Activated naive CD8-positive, alpha-beta T cell treated with anti-CD3 and anti-CD28 coated beads, Interleukin-2, amount 10 ng/mL, durations not matched to agents 7 days and 5 days (primary cell): ENCODE data around the gene TRIM61. TPM values are rescaled to one million over a fixed set of nuclear protein-coding genes. Genes with fewer than 3 reads are reported as not detected.
"Not testable (repeated sequence)": the region's sequence is repeated elsewhere in the genome, so short reads cannot be mapped to it uniquely, and the experiment has no call there.

ENCODE experiments used
- ATAC-seq: fragments of 150-1000 bp; cut with Tn5 transposase; one replicate; pipeline ENCODE4 v1.10.0; 2021; ENCODE audit warnings: low read depth, moderate library complexity
- POLR2A ChIA-PET: fragments of 350-600 bp; sonication (Branson Sonifier 250); formaldehyde crosslinking; loops from one replicate; lab custom pipeline; 2021; ENCODE audit warnings: antibody characterized with exemption; lab: Charles Lee
- DNase-seq: peaks from one replicate; pipeline ENCODE4 v3.0.0; 2021
- H3K27ac Mint-ChIP-seq: one replicate; pipeline ENCODE4 v1.8.0; 2022; ENCODE audit warnings: mild to moderate bottlenecking, mixed read lengths
- H3K27me3 Mint-ChIP-seq: one replicate; pipeline ENCODE4 v1.8.0; 2022; ENCODE audit warnings: mild to moderate bottlenecking, moderate library complexity, mixed read lengths
- H3K36me3 Mint-ChIP-seq: one replicate; pipeline ENCODE4 v1.8.0; 2021; ENCODE audit warnings: mild to moderate bottlenecking, mixed read lengths
- H3K4me1 Mint-ChIP-seq: one replicate; pipeline ENCODE4 v1.8.0; 2021; ENCODE audit warnings: mixed read lengths
- H3K4me3 Mint-ChIP-seq: one replicate; pipeline ENCODE4 v1.8.0; 2022; ENCODE audit warnings: mild to moderate bottlenecking, moderate library complexity, mixed read lengths
- H3K9me3 Mint-ChIP-seq: one replicate; pipeline ENCODE4 v1.8.0; 2021; ENCODE audit warnings: mixed read lengths
- total RNA-seq, 2 experiments: library from RNA; stranded (reverse); gene quantifications; one replicate each; pipeline ENCODE4 v1.2.3, GENCODE V29; 2021

TRIM61 gene
- total RNA-seq, 2 experiments from 2014 or later: 2.9 to 3.1 TPM

DNA sequence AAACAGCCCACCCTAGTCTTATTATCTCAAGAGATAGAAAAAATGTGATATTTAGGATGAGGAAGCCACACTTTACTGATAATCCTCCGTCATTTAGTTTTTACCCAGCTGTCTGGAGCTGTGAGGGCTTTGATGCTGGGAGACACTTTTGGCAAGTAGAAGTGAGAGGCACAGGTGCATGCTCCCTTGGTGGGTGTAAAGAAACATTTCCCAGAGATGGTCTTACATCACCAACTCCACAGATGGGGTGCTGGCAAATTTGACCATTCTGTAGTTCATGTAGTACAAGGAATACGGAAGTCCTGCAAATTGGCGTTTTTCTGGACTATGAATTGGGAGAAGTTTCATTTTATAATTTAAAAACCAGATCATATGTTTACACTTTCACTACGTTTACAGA is 28.5 kb downstream of the TRIM61 start:
- peaks cover 13% of the 10 kb centered on the region for H3K27me3 Mint-ChIP-seq
- H3K4me1 Mint-ChIP-seq: no peaks in the 10 kb centered on the region
- no peak overlapping the region for H3K4me3 Mint-ChIP-seq
- H3K27ac Mint-ChIP-seq: no peak overlapping the region
- DNase-seq (no peak), ATAC-seq (no peak)
- H3K36me3 Mint-ChIP-seq: no peaks in the 10 kb centered on the region
- no peaks in the 10 kb centered on the region for H3K9me3 Mint-ChIP-seq
- POLR2A ChIA-PET: no interaction called here

DNA sequence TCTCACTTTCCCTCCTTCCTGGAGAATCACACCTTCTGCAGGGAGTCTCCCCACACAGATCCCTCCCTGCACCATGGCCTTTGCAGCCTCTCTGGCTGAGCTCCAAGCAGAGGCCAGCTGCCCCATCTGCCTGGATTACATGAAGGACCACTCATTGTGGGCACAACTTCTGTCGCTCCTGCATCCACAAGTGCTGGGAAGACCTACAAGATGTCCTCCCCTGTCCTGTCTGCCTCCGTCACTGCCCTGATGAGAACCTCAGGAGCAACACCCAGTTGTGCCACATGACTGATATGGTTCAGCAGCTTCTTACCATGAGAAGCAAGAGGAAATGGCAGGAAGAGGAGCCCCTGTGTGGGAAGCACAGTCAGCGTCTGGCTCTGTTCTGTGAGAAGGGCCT is 29.5 kb downstream of the TRIM61 start:
- H3K27me3 Mint-ChIP-seq: peaks cover 13% of the 10 kb centered on the region
- H3K36me3 Mint-ChIP-seq, H3K4me1 Mint-ChIP-seq, POLR2A ChIA-PET, H3K27ac Mint-ChIP-seq, ATAC-seq, H3K4me3 Mint-ChIP-seq, DNase-seq, H3K9me3 Mint-ChIP-seq: not testable (repeated sequence)

DNA sequence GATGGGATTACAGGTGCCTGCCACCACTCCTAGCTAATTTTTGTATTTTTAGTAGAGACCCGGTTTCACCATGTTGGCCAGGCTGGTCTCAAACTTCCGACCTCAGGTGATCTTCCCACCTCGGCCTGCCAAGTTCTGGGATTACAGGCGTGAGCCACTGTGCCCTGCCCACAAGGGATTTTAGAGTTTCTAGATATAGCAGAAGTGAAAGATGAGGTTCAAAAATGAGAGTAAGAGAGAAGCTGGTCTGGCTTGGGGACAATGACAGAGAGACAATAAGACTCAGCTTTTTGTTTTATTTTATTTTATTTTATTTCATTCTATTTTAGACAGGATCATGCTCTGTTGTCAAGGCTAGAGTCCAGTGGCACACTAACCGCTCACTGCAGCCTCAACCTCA is 30.6 kb downstream of the TRIM61 start:
- POLR2A ChIA-PET: no interaction called here
- no peak overlapping the region for H3K4me3 Mint-ChIP-seq
- no peaks in the 10 kb centered on the region for H3K9me3 Mint-ChIP-seq
- DNase-seq (no peak), ATAC-seq (no peak)
- no peak overlapping the region for H3K27ac Mint-ChIP-seq
- no peaks in the 10 kb centered on the region for H3K4me1 Mint-ChIP-seq
- no peaks in the 10 kb centered on the region for H3K36me3 Mint-ChIP-seq
- peaks cover 13% of the 10 kb centered on the region for H3K27me3 Mint-ChIP-seq

DNA sequence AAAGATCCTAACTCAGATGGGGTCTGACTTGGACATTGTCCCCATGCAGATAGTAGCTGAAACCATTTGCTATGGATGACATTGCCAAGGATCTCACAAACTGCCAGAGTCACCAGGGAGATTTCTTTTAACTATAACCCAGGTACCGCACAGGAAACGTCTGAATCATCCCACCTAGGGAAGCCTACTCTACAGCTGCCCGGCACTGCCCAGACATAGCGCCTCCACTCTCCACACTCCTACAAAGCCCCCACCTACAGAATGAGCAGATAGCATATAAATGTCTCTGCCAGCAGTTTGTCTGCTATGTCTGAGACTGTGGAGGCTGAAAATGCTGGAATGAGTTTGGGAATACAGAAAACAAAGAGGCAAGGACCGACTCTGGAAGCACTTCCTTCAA is 32.3 kb downstream of the TRIM61 start:
- ATAC-seq (no peak), DNase-seq (no peak)
- Mint-ChIP-seq H3K27me3 (peaks cover 11% of the 10 kb centered on the region), H3K27ac (no peak overlapping the region), H3K9me3 (no peaks in the 10 kb centered on the region), H3K4me1 (no peaks in the 10 kb centered on the region), H3K4me3 (no peak overlapping the region), H3K36me3 (no peaks in the 10 kb centered on the region)
- POLR2A ChIA-PET: no interaction called here

DNA sequence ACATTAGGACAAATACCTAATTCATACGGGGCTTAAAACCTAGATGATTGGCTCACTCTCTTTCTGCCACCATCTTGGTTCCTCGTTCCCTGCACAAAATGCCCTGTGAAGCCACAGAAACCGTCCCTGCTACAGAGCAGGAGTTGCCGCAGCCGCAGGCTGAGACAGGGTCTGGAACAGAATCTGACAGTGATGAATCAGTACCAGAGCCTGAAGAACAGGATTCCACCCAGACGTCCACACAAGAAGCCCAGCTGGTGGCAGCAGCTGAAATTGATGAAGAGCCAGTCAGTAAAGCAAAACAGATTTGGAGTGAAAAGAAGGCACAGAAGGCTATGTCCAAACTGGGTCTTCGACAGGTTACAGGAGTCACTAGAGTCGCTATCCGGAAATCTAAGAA is 34.3 kb downstream of the TRIM61 start:
- Mint-ChIP-seq H3K9me3 (no peaks in the 10 kb centered on the region), H3K36me3 (no peaks in the 10 kb centered on the region)

DNA sequence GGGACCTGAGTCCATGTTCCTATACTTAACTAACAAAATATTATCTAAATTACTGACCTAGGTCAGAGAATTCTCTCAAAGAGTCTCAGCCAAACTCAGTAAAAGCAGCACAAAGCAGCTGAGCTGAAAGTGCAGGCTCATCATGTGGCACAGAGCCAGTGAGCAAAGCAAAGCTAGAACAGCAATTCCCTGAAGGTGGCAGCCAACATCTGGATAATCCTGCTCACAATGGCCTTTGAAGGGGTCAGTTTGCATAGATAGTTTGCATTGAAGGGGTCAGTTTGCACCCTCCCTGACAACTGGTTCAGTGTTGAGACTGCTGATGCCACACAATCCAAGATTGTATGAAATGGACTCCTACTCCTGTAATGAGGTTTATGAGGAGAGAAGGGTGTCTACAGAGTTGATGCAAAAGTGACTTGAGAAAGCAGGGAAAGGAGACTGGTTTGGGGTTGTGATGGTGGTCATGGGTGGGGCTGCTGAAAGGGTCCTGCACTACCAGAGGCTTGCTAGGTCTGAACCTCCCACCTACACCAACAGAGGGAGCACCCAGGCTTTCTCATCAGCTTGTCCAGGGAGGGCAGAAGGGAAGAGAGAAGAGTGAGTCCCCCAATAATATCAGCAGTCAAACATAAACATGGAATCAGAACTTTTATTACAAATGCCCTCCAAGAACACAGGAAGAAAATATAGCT is 39.7 kb downstream of the TRIM61 start:
- Mint-ChIP-seq H3K4me1 (no peaks in the 10 kb centered on the region), H3K36me3 (no peaks in the 10 kb centered on the region), H3K9me3 (no peaks in the 10 kb centered on the region), H3K27me3 (peaks cover 8% of the 10 kb centered on the region), H3K4me3 (no peak overlapping the region), H3K27ac (no peak overlapping the region)
- DNase-seq (no peak), ATAC-seq (no peak)
- POLR2A ChIA-PET: no interaction called here

More for the DNA sequence above, 34.3 kb downstream of the TRIM61 start:
- Mint-ChIP-seq H3K27ac (no peak overlapping the region), H3K27me3 (peaks cover 16% of the 10 kb centered on the region), H3K4me1 (no peaks in the 10 kb centered on the region), H3K4me3 (no peak overlapping the region)
- DNase-seq: no peak
- ATAC-seq: no peak
- POLR2A ChIA-PET: no interaction called here

DNA sequence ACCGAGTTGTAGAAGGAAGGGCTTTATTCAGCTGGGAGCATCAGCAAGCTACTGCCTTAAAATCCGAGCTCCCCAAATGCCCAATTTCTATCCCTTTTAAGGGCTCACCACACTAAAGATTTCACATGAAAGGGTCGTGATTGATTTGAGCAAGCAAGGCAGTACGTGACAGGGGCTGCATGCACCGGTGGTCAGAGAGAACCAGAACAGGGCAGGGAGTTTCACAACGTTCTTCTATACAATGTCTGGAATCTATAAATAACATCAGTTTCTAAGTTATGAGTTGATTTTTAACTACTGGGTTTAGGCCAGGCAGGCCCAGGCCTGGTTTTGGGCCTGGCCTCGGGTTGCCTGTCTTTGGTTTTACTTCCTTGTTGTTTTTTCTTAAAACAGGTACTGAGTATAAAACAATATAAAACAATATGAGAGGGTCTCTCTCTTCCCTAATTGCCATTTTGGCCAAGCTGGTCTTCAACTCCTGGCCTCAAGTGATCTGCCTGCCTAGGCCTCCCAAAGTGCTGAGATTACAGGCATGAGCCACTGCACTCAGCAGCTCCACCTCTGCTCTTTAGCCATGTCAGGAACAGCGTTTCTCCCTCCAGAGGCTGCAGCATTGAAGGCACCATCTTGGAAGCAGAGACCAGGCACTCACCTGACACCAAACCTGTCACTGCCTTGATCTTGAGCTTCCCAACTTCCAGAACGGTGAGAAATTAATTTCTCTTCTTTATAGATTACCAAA is 41.4 kb downstream of the TRIM61 start:
- POLR2A ChIA-PET, ATAC-seq, H3K27me3 Mint-ChIP-seq, H3K9me3 Mint-ChIP-seq, H3K4me3 Mint-ChIP-seq, H3K4me1 Mint-ChIP-seq, H3K27ac Mint-ChIP-seq, DNase-seq, H3K36me3 Mint-ChIP-seq: not testable (repeated sequence)

DNA sequence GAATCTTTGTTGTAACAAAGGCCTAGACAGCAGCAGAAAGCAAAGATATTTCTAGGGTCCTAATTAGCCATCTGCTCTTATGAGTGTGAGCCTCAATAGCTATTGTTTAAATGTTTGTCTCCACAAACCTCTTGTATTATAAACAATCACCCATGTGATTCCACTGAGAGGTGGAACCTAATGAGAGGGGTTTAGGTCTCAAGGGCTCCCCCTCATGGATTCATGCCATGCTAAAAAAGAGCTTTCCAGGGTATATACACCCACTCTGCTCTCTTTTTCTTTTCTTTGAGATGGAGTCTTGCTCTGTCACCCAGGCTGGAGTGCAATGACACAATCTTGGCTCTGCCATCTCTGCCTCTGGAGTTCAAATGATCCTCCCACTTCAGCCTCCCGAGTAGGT is 42.1 kb downstream of the TRIM61 start:
- no peak for ATAC-seq
- H3K4me1 Mint-ChIP-seq: no peaks in the 10 kb centered on the region
- POLR2A ChIA-PET: no interaction called here
- H3K27me3 Mint-ChIP-seq: peaks cover 8% of the 10 kb centered on the region
- no peaks in the 10 kb centered on the region for H3K9me3 Mint-ChIP-seq
- no peak overlapping the region for H3K4me3 Mint-ChIP-seq
- DNase-seq: no peak
- no peaks in the 10 kb centered on the region for H3K36me3 Mint-ChIP-seq
- H3K27ac Mint-ChIP-seq: no peak overlapping the region

DNA sequence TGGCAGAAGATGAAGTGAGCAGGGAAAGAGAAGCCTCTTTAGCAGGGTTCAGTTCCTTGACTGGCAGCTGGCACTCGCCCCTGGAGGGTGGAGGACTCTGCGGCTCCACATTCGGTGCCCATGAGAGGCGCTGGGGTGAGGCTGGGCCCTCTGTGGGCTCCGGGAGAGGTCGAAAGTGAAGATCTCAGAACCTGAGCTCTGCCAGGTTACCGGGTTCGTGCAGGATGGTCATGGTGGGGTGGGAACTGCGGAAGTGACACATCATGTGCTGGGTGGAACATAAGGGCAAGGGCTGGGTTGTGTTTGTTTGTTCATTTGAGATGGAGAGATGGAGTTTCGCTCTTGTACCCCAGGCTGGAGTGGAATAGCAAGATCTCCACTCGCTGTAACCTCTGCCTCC is 44.2 kb downstream of the TRIM61 start:
- Mint-ChIP-seq H3K27ac (no peak overlapping the region), H3K36me3 (no peaks in the 10 kb centered on the region), H3K9me3 (no peaks in the 10 kb centered on the region), H3K4me1 (no peaks in the 10 kb centered on the region), H3K4me3 (no peak overlapping the region), H3K27me3 (no peaks in the 10 kb centered on the region)
- POLR2A ChIA-PET: no interaction called here
- ATAC-seq (no peak), DNase-seq (no peak)

DNA sequence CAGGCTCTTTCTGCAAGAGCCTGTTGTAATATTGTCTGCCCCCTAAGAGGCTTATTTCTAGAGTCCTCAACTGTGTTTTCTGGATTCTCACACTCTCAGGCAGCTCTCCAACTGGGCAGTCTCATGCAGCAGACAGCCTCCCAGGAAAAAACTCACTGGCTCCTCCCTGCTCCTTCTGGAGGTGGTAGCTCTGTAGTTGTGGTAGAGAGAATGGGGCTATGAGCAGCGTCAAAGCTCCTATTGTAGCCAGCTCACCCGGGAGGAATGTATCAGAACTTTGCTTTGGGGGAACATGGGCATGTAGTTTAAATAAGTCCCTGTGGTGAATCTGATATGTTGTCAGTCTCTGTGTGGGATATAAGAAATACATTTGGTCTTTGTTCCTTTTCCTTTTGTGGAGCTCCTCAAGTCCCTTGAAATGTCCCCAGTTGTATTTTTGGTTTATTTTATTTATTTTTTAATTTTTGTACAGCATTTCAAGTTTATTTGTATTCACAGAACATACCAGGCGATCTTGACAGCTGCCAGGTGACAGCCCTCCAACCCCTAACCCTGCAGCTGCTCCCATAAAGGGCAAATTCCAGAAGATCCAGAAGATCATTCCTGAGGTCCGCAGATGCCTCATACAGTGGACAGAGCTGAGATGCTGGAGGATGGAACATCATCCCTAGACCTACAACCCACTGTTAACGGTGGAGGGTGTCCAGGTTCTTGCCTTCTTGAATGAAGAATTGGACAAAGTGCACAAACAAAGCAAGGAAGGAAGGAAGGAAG is 45.7 kb downstream of the TRIM61 start:
- Mint-ChIP-seq H3K36me3 (no peaks in the 10 kb centered on the region), H3K4me3 (no peak overlapping the region), H3K9me3 (no peaks in the 10 kb centered on the region), H3K27ac (no peak overlapping the region), H3K4me1 (no peaks in the 10 kb centered on the region), H3K27me3 (no peaks in the 10 kb centered on the region)
- ATAC-seq: no peak
- no peak for DNase-seq
- POLR2A ChIA-PET: no interaction called here

DNA sequence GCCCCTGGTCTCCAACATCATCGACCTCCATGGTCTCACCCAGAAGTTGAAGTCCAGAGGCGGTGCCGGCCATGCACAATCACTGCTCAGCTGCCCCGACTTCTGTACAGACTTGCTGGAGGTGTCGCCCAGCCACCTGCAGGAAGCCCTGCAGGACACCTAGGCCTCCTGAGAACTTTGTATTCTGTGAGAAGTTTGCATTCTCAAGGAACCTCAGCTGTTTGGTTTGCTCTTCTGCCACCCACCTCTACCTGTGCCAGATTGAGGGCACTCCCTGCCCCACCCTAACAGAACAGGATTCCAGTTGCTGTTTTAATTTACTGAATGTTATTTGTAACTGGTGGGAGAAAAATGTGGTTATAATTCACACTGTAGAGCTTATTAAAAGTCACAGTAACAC is 46.8 kb downstream of the TRIM61 start:
- Mint-ChIP-seq H3K27me3 (no peaks in the 10 kb centered on the region), H3K27ac (no peak overlapping the region), H3K9me3 (no peaks in the 10 kb centered on the region), H3K4me3 (no peak overlapping the region), H3K4me1 (no peaks in the 10 kb centered on the region), H3K36me3 (no peaks in the 10 kb centered on the region)
- ATAC-seq (no peak), DNase-seq (no peak)
- POLR2A ChIA-PET: no interaction called here

DNA sequence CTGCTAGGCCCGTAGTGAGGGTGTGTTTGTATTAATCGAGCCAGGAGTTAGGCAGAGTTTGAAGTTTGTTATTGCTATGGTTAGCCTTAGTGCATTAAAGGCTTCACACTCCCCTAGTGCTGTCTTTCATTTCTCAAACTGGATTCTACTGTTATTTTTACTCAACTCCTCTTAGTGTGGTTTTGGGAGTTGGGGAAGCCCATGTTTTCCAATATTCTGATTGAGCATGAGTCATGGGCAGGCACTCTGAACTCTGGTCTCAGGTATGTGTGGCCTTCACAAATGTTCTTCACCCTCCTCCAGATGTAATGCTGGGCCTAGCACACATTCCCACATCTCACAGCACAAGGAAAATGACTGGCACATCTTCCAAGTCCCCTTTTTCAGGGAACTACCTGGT is 50.4 kb downstream of the TRIM61 start:
- H3K9me3 Mint-ChIP-seq, POLR2A ChIA-PET, H3K27me3 Mint-ChIP-seq, H3K4me1 Mint-ChIP-seq, ATAC-seq, DNase-seq, H3K4me3 Mint-ChIP-seq, H3K27ac Mint-ChIP-seq, H3K36me3 Mint-ChIP-seq: not testable (repeated sequence)

DNA sequence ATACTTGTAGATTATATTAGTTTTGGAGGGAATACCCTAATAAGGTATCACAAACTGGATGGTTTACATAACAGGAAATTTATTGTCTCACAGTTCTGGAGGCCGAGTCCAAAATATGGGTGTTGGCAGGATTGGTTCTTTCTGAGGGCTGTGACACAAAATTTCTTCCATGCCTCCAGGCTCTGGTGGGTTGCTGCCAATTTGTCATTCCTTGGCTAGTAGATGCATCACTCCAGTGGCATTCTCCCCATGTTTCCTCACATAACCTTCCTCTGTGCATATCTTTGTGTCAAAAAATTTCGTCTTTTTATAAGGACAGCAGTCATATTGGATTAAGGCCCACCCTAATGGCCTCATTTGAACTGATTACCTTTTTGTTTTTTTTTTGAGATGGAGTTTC is 51.2 kb downstream of the TRIM61 start:
- DNase-seq (no peak), ATAC-seq (no peak)
- H3K27ac Mint-ChIP-seq: no peak overlapping the region
- no peaks in the 10 kb centered on the region for H3K9me3 Mint-ChIP-seq
- H3K27me3 Mint-ChIP-seq: peaks cover 8% of the 10 kb centered on the region
- no peak overlapping the region for H3K4me3 Mint-ChIP-seq
- POLR2A ChIA-PET: no interaction called here
- no peaks in the 10 kb centered on the region for H3K36me3 Mint-ChIP-seq
- H3K4me1 Mint-ChIP-seq: no peaks in the 10 kb centered on the region
